ENCODE measurements around the gene HOXB1. TPM values are rescaled to one million over a fixed set of nuclear protein-coding genes. Genes with fewer than 3 reads are reported as not detected.
"Not testable (repeated sequence)": the region's sequence is repeated elsewhere in the genome, so short reads cannot be mapped to it uniquely, and the experiment has no call there.

The HOXB1 gene
- total RNA-seq, 3 donors from 2014 or later, result not detected

- Histone ChIP-seq H3K4me3 (no peak overlapping the region), H3K36me3 (ENCODE audit: low read depth) (no peaks in the 10 kb centered on the region), H3K4me1 (ENCODE audit: low read depth) (peaks cover 6% of the 10 kb centered on the region), H3K9me3 (no peaks in the 10 kb centered on the region)
- intact Hi-C loops (cut with DNase I, micrococcal nuclease), result no loop called here
- DNase-seq (peak in 1 of 3 donors; percentile 17), ATAC-seq (peak; percentile 76)
- TF ChIP-seq, protein P1, sequence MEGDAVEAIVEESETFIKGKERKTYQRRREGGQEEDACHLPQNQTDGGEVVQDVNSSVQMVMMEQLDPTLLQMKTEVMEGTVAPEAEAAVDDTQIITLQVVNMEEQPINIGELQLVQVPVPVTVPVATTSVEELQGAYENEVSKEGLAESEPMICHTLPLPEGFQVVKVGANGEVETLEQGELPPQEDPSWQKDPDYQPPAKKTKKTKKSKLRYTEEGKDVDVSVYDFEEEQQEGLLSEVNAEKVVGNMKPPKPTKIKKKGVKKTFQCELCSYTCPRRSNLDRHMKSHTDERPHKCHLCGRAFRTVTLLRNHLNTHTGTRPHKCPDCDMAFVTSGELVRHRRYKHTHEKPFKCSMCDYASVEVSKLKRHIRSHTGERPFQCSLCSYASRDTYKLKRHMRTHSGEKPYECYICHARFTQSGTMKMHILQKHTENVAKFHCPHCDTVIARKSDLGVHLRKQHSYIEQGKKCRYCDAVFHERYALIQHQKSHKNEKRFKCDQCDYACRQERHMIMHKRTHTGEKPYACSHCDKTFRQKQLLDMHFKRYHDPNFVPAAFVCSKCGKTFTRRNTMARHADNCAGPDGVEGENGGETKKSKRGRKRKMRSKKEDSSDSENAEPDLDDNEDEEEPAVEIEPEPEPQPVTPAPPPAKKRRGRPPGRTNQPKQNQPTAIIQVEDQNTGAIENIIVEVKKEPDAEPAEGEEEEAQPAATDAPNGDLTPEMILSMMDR (IDR thresholded peaks at IDR 0.05), result no peak
These were observed 17.7 kb downstream of the HOXB1 start for GRCh38 chr17:48513097-48513496.

GRCh38 chr17:48510761-48511604 lies 19.8 kb downstream of the HOXB1 start:
- TF ChIP-seq, protein P1 (IDR thresholded peaks at IDR 0.05), result no peak
- H3K36me3 ChIP-seq (ENCODE audit: low read depth), result no peaks in the 10 kb centered on the region
- no peak for ATAC-seq

GRCh38 chr17:48510381-48510760 lies 20.4 kb downstream of the HOXB1 start:
- no peaks in the 10 kb centered on the region for H3K36me3 ChIP-seq (ENCODE audit: low read depth)
- peaks cover 9% of the 10 kb centered on the region for H3K4me1 ChIP-seq (ENCODE audit: low read depth)
- TF ChIP-seq, protein P1 (IDR thresholded peaks at IDR 0.05), result no peak
- DNase-seq (no peak), ATAC-seq (no peak)
- no peak overlapping the region for H3K4me3 ChIP-seq
- intact Hi-C loops (cut with DNase I, micrococcal nuclease), result no loop called here
- H3K9me3 ChIP-seq, result no peaks in the 10 kb centered on the region

More at GRCh38 chr17:48510761-48511604, 19.8 kb downstream of the HOXB1 start:
- DNase-seq, result no peak
- H3K9me3 ChIP-seq, result no peaks in the 10 kb centered on the region
- intact Hi-C loops (cut with DNase I, micrococcal nuclease), result no loop called here
- H3K4me3 ChIP-seq, result no peak overlapping the region
- H3K4me1 ChIP-seq (ENCODE audit: low read depth), result peaks cover 6% of the 10 kb centered on the region

DNA sequence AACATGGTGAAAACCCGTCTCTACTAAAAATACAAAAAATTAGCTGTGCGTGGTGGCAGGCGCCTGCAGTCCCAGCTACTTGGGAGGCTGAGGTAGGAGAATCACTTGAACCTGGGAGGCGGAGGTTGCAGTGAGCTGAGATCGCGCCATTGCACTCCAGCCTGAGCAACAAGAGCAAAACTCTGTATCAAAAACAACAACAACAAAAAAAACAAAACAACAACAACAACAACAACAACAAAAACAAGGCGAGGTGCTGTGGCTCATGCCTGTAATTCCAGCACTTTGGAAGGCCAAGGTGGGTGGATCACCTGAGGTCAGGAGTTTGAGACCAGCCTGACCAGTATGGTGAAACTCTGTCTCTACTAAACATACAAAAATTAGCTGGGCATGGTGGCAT lies 21.1 kb downstream of the HOXB1 start:
- H3K36me3 ChIP-seq (ENCODE audit: low read depth); intact Hi-C loops (cut with DNase I, micrococcal nuclease); H3K4me3 ChIP-seq; ATAC-seq; DNase-seq; H3K9me3 ChIP-seq: not testable (repeated sequence)
- H3K4me1 ChIP-seq (ENCODE audit: low read depth), result peaks cover 12% of the 10 kb centered on the region

DNA sequence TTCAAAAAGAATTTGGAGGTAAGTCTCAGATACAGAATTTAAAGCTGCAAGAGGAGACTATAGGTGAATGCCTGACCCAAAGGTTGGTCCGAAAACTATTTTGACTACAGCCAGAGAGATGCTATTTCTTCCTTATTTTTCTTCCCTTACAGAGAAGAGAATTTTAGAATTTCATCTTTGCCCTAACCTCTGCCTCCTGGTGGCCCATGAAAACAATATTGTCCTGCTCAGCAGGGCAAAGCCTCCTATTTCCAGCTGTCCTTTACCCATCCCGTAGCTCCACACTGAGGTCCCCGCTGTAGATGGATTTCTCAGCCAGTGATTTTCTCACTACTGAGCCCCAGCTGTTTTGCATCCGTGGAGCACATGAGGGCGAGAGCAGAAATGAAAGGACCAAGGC lies 24.6 kb downstream of the HOXB1 start:
- Histone ChIP-seq H3K4me1 (ENCODE audit: low read depth) (peaks cover 6% of the 10 kb centered on the region), H3K36me3 (ENCODE audit: low read depth) (no peaks in the 10 kb centered on the region), H3K9me3 (no peaks in the 10 kb centered on the region), H3K4me3 (no peak overlapping the region)
- intact Hi-C loops (cut with DNase I, micrococcal nuclease), result no loop called here
- TF ChIP-seq, protein P1 (IDR thresholded peaks at IDR 0.05), result no peak
- no peak for ATAC-seq
- no peak for DNase-seq

- Histone ChIP-seq H3K4me3 (no peak overlapping the region), H3K9me3 (no peaks in the 10 kb centered on the region), H3K36me3 (ENCODE audit: low read depth) (no peaks in the 10 kb centered on the region), H3K4me1 (ENCODE audit: low read depth) (peaks cover 6% of the 10 kb centered on the region)
- intact Hi-C loops (cut with DNase I, micrococcal nuclease), result no loop called here
- ATAC-seq (peak; percentile 87), DNase-seq (peak in 1 of 3 donors; percentile 14)
- TF ChIP-seq, protein P1 (IDR thresholded peaks at IDR 0.05), result no peak
These were observed 25.0 kb downstream of the HOXB1 start for GRCh38 chr17:48505788-48506187.

Data from mucosa of descending colon (tissue), 3 donors.